ENCODE results near the gene ABCF2.

DNA sequence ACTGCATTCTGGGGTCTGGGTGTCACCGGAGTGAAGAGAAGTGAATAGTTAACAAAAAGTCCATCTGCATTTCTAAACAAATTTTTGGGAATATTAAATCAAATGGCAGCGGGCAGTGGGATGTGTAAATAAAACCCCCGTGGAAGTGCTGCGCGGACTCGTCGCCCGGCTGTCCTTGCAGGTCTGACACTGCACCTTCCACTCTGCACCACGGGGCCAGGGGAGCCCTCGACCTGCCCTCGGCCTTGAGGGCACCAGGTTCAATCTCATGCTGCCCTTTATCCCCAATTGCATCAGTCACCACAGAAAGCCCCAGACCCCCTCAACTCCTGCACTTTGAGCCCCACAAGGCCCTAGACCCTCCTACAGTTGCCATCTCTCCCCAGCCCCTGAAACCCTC, 27.8 kb upstream of the ABCF2 start:
- TF ChIP-seq CTCF (IDR thresholded peaks at IDR 0.05) (no peak), EZH2 (IDR thresholded peaks at IDR 0.05; ENCODE audit: borderline replicate concordance, insufficient read depth, low read depth, low read length, poor library complexity, severe bottlenecking) (no peak)
